ENCODE results near the gene ARHGEF11.
"Not testable (repeated sequence)": the region's sequence is repeated elsewhere in the genome, so short reads cannot be mapped to it uniquely, and the experiment has no call there.

Gene ARHGEF11

GRCh38 chr1:157088607-157089006 lies 43.1 kb upstream of the ARHGEF11 start:
- peaks cover 0 to 14% (median 4%) of the 10 kb centered on the region in 10 experiments; a peak in 11 of 20 replicates for H3K4me1 ChIP-seq
- H3K4me3 ChIP-seq = no peak overlapping the region
- no peaks in the 10 kb centered on the region for H3K36me3 ChIP-seq
- H3K4me2 ChIP-seq = no peak overlapping the region
- TF ChIP-seq Cebpa-rat (IDR thresholded peaks at IDR 0.05) = no peak
- no peaks in the 10 kb centered on the region for H3K9me3 ChIP-seq (replicated peaks in 1 of 11)
- no peak overlapping the region for H3K9ac ChIP-seq
- H3K27me3 ChIP-seq = 0 out of 22 replicates have a peak, but pooled peaks cover 0 to 4% (median 0%) of the 10 kb centered on the region in 11 experiments
- H4K20me1 ChIP-seq = no peaks in the 10 kb centered on the region
- no peak overlapping the region for H3K27ac ChIP-seq

DNA sequence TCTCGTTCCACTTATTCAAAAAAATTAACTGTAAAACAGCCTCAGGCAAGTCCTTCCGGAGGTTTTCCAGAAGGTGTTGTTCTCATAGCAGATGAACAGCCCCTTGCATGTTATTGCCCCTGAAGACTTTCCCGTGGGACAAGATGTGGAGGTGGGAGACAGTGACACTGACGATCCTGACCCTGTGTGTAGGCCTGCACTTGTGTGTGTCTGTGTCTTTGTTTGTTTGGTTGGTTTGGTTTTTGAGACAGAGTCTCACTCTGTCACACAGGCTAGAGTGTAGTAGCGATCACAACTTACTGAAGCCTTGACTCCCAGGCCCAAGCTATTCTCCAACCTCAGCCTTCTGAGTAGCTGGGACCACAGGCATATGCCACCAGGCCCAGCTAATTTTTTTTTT lies 41.5 kb upstream of the ARHGEF11 start:
- Histone ChIP-seq H3K27ac (no peak overlapping the region), H3K9ac (no peak overlapping the region), H4K20me1 (no peaks in the 10 kb centered on the region), H3K4me2 (no peak overlapping the region), H3K36me3 (no peaks in the 10 kb centered on the region), H3K27me3 (0 out of 22 replicates have a peak, but pooled peaks cover 0 to 4% (median 0%) of the 10 kb centered on the region in 11 experiments), H3K4me3 (no peak overlapping the region), H3K4me1 (peaks cover 0 to 9% (median 4%) of the 10 kb centered on the region in 10 experiments; a peak in 11 of 20 replicates), H3K9me3 (replicated peaks in 1 of 11) (no peaks in the 10 kb centered on the region)
- TF ChIP-seq Cebpa-rat (IDR thresholded peaks at IDR 0.05) = no peak

- H3K27me3 ChIP-seq = 0 out of 22 replicates have a peak, but pooled peaks cover 0 to 4% (median 0%) of the 10 kb centered on the region in 11 experiments
- no peaks in the 10 kb centered on the region for H3K36me3 ChIP-seq
- no peak overlapping the region for H3K4me2 ChIP-seq
- peaks cover 0 to 9% (median 4%) of the 10 kb centered on the region in 10 experiments; a peak in 11 of 20 replicates for H3K4me1 ChIP-seq
- no peaks in the 10 kb centered on the region for H4K20me1 ChIP-seq
- H3K27ac ChIP-seq = no peak overlapping the region
- H3K4me3 ChIP-seq = no peak overlapping the region
- TF ChIP-seq Cebpa-rat (IDR thresholded peaks at IDR 0.05) = no peak
- H3K9me3 ChIP-seq (replicated peaks in 1 of 11) = no peaks in the 10 kb centered on the region
- H3K9ac ChIP-seq = no peak overlapping the region
Observed at GRCh38 chr1:157086299-157086698, 40.8 kb upstream of the ARHGEF11 start.

DNA sequence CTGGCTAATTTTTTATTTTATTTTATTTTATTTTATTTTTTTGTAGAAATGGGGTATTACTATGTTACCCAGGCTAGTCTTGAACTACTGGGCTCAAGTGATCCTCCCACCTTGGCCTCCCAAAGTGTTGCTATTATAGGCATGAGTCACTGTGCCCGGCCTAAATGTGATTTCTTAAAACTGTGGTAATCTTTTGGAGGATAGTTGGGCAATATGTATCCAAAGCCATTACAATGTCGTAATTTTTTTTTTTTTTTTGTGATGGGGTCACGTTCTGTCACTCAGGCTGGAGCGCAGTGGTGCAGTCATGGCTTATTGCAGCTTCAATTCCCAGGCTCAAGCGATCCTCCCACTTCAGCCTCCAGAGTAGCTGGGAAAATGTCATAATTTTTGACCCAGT lies 39.9 kb upstream of the ARHGEF11 start:
- Histone ChIP-seq H3K9ac (no peak overlapping the region), H4K20me1 (no peaks in the 10 kb centered on the region), H3K9me3 (replicated peaks in 1 of 11) (no peaks in the 10 kb centered on the region), H3K4me2 (no peak overlapping the region), H3K27me3 (no peaks in the 10 kb centered on the region), H3K4me3 (no peak overlapping the region), H3K4me1 (peaks cover 0 to 3% (median 2%) of the 10 kb centered on the region in 10 experiments; a peak in 10 of 20 replicates), H3K36me3 (no peaks in the 10 kb centered on the region), H3K27ac (no peak overlapping the region)
- no peak for TF ChIP-seq Cebpa-rat (IDR thresholded peaks at IDR 0.05)

- Histone ChIP-seq H4K20me1 (no peaks in the 10 kb centered on the region), H3K27ac (no peak overlapping the region), H3K9me3 (replicated peaks in 1 of 11) (no peaks in the 10 kb centered on the region), H3K9ac (no peak overlapping the region), H3K4me3 (no peak overlapping the region), H3K27me3 (no peaks in the 10 kb centered on the region), H3K36me3 (no peaks in the 10 kb centered on the region), H3K4me1 (no peaks in the 10 kb centered on the region), H3K4me2 (no peak overlapping the region)
- no peak for TF ChIP-seq Cebpa-rat (IDR thresholded peaks at IDR 0.05)
Observed at GRCh38 chr1:157084720-157085119, 39.2 kb upstream of the ARHGEF11 start.

GRCh38 chr1:157081707-157082106 lies 36.2 kb upstream of the ARHGEF11 start:
- Histone ChIP-seq H3K27me3 (no peaks in the 10 kb centered on the region), H3K4me3 (no peak overlapping the region), H4K20me1 (no peaks in the 10 kb centered on the region), H3K36me3 (no peaks in the 10 kb centered on the region), H3K27ac (no peak overlapping the region), H3K9me3 (replicated peaks in 1 of 11) (no peaks in the 10 kb centered on the region), H3K9ac (no peak overlapping the region), H3K4me1 (no peaks in the 10 kb centered on the region), H3K4me2 (no peak overlapping the region)
- no peak for TF ChIP-seq Cebpa-rat (IDR thresholded peaks at IDR 0.05)

- H3K4me2 ChIP-seq = no peak overlapping the region
- TF ChIP-seq Cebpa-rat (IDR thresholded peaks at IDR 0.05) = no peak
- H3K36me3 ChIP-seq = no peaks in the 10 kb centered on the region
- H4K20me1 ChIP-seq = no peaks in the 10 kb centered on the region
- H3K4me3 ChIP-seq = no peak overlapping the region
- no peak overlapping the region for H3K27ac ChIP-seq
- no peaks in the 10 kb centered on the region for H3K4me1 ChIP-seq
- no peaks in the 10 kb centered on the region for H3K9me3 ChIP-seq (replicated peaks in 1 of 11)
- H3K27me3 ChIP-seq = no peaks in the 10 kb centered on the region
- H3K9ac ChIP-seq = no peak overlapping the region
Observed at GRCh38 chr1:157080714-157081113, 35.2 kb upstream of the ARHGEF11 start.

GRCh38 chr1:157077394-157077793 lies 31.9 kb upstream of the ARHGEF11 start:
- Histone ChIP-seq H3K36me3 (no peaks in the 10 kb centered on the region), H3K4me3 (no peak overlapping the region), H4K20me1 (no peaks in the 10 kb centered on the region), H3K4me2 (no peak overlapping the region), H3K4me1 (no peaks in the 10 kb centered on the region), H3K9ac (no peak overlapping the region), H3K27me3 (no peaks in the 10 kb centered on the region), H3K9me3 (replicated peaks in 1 of 11) (no peaks in the 10 kb centered on the region), H3K27ac (no peak overlapping the region)
- TF ChIP-seq Cebpa-rat (IDR thresholded peaks at IDR 0.05) = no peak

DNA sequence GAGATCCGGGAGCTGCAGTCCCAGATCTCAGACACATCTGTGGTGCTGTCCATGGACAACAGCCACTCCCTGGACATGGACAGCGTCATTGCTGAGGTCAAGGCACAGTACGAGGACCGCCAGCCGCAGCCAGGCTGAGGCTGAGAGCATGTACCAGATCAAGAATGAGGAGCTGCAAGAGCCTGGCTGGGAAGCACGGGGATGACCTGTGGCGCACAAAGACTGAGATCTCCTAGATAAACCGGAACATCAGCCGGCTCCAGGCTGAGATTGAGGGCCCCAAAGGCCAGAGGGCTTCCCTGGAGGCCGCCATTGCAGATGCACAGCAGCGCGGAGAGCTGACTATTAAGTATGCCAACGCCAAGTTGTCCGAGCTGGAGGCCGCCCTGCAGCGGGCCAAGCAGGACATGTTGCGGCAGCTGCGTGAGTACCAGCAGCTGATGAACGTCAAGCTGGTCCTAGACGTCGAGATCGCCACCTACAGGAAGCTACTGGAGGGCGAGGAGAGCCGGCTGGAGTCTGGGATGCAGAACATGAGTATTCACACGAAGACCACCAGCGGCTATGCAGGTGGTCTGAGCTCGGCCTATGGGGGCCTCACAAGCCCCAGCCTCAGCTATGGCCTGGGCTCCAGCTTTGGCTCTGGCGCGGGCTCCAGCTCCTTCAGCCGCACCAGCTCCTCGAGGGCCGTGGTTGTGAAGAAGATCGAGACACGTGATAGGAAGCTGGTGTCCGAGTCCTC lies 28.6 kb upstream of the ARHGEF11 start:
- H3K9me3 ChIP-seq (replicated peaks in 1 of 11) = no peaks in the 10 kb centered on the region
- H3K4me1 ChIP-seq = no peaks in the 10 kb centered on the region
- H3K27me3 ChIP-seq = no peaks in the 10 kb centered on the region
- H3K36me3 ChIP-seq = no peaks in the 10 kb centered on the region
- no peak overlapping the region for H3K27ac ChIP-seq
- no peak for TF ChIP-seq Cebpa-rat (IDR thresholded peaks at IDR 0.05)
- no peak overlapping the region for H3K9ac ChIP-seq
- no peak overlapping the region; a peak in 1 of 22 replicates for H3K4me2 ChIP-seq
- no peaks in the 10 kb centered on the region for H4K20me1 ChIP-seq
- H3K4me3 ChIP-seq = no peak overlapping the region

DNA sequence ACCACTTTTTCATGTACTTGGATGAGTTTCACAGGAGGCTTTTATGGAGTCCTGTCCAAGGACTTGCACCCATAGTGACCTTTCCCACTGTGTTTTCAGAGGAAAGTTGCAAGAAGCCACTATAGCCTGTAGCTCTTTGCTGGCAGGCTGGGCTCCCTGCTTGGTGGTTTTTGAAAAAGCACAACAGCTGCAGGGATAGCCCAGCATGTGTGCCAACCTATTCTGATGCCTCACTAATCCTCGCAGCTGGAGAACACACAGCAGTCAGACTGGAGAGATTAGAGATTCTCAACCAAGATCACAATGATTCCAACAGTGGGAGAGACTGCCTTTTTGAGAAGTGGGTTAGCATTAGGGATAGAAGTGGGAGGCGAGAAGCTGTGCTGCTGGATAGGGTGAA lies 24.1 kb upstream of the ARHGEF11 start:
- Histone ChIP-seq H3K27ac (no peak overlapping the region), H3K4me1 (no peaks in the 10 kb centered on the region; a peak in 1 of 20 replicates), H3K4me2 (no peak overlapping the region), H3K27me3 (no peaks in the 10 kb centered on the region), H4K20me1 (no peaks in the 10 kb centered on the region), H3K4me3 (no peak overlapping the region), H3K9ac (no peak overlapping the region), H3K36me3 (no peaks in the 10 kb centered on the region), H3K9me3 (replicated peaks in 1 of 11) (no peaks in the 10 kb centered on the region)
- no peak for TF ChIP-seq Cebpa-rat (IDR thresholded peaks at IDR 0.05)

DNA sequence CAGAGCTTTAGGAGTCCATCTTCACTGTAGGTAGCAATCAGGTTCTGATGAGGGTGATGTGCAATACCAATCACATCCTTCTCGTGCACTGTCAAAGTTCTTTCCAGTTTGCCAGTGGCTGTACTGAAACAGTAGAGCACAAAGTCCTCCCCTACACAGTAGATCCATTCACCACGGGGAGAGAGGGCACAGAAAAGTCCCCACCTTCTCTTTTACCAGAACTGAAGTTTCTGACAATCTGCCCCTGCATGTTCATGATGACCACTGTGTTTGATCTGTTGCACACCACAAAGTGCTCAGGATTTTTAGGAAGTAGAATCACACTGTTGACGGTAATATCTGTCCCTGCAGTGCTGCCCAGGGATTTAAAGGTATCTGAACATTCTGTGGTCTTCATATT lies 13.7 kb upstream of the ARHGEF11 start:
- not testable (repeated sequence) for H3K4me3 ChIP-seq; H4K20me1 ChIP-seq; H3K27me3 ChIP-seq; H3K9me3 ChIP-seq (replicated peaks in 1 of 11); H3K4me2 ChIP-seq; H3K9ac ChIP-seq; H3K27ac ChIP-seq; H3K36me3 ChIP-seq
- H3K4me1 ChIP-seq = peaks cover 0 to 13% (median 0%) of the 10 kb centered on the region in 10 experiments; a peak in 3 of 20 replicates
